Measurements from ENCODE around the gene PFDN5. TPM values are rescaled to one million over a fixed set of nuclear protein-coding genes. Genes with fewer than 3 reads are reported as not detected.

PFDN5 gene
- total and polyA plus RNA-seq, 10 of the 15 experiments (the other 5 are each of a cell fraction or from before 2014, with no cell fraction given), result 300 to 1,596 (median 495) TPM

- FAIRE-seq (no peak), ATAC-seq (peak; percentile 32), DNase-seq (ENCODE audit: low read depth, low spot score) (no peak)
- 50% methylated on average over 10 of the region's 10 CpGs for WGBS (ENCODE audit: insufficient coverage, insufficient replicate concordance, low lambda C conversion rate, missing lambda C conversion rate)
- POLR2A ChIA-PET, result interaction anchor here (0.6 to 3.4 kb wide), 10 partner anchors 11 to 156 kb away, joined by 3 to 41 read pairs (median 5); partner anchors contain the start of genes SP1 and TARBP2
- H3K27ac ChIP-seq (ENCODE audit: control insufficient read depth, insufficient read depth), result no peak overlapping the region
- intact Hi-C loops (cut with micrococcal nuclease; ENCODE audit: unreplicated experiment), result loop anchor here (1.0 kb wide), 3 partner anchors 21 to 186 kb away; no protein-coding TSS in a partner anchor
- no TSS peak for BruUV-seq (replicated peaks)
- RAD21 ChIA-PET (ENCODE audit: unreplicated experiment), result interaction anchor here (0.6 to 2.6 kb wide), 30 partner anchors 9 to 383 kb away, joined by 3 to 118 read pairs (median 6); partner anchors contain the start of genes AAAS, ESPL1, MYG1 and PFDN5
- peaks cover 0 to 3% of the 10 kb centered on the region in 2 experiments; a peak in 1 of 4 replicates for H3K27me3 ChIP-seq (replicated peaks in 1 of 2; ENCODE audit: control insufficient read depth in 2 of 2, insufficient read depth in 2 of 2, low read length in 1 of 2)
- TF ChIP-seq TARDBP (IDR thresholded peaks at IDR 0.05; ENCODE audit: borderline replicate concordance), result 0 out of 2 replicates have a peak, but pooled peaks have one; percentile 28
- no peak for TF ChIP-seq JUND (IDR thresholded peaks at IDR 0.05; ENCODE audit: low read depth, low read length)
- TF ChIP-seq NFXL1 (IDR thresholded peaks at IDR 0.05; ENCODE audit: borderline replicate concordance), result no peak
- no peak for TF ChIP-seq ESRRA (IDR thresholded peaks at IDR 0.05; ENCODE audit: low read length)
- no peak for TF ChIP-seq TCF12 (IDR thresholded peaks at IDR 0.05; ENCODE audit: low read depth, low read length)
- no peak for TF ChIP-seq CBX5 (IDR thresholded peaks at IDR 0.05; ENCODE audit: low read depth)
- 0 out of 2 replicates have a peak, but pooled peaks have one; percentile 2 for TF ChIP-seq NBN (IDR thresholded peaks at IDR 0.05)
- H3K4me2 ChIP-seq (ENCODE audit: control insufficient read depth, insufficient read depth), result peak overlapping the region; percentile 96
- H3K79me2 ChIP-seq (ENCODE audit: control insufficient read depth, insufficient read depth, low read length), result no peaks in the 10 kb centered on the region
- no peak overlapping the region; the same call in 1 of the 2 replicates for H3K9ac ChIP-seq (ENCODE audit: control insufficient read depth, insufficient read depth, low read length)
- H3K4me1 ChIP-seq (ENCODE audit: control insufficient read depth, insufficient read depth, low read length), result peaks cover 5% of the 10 kb centered on the region
- H2AFZ ChIP-seq (ENCODE audit: control insufficient read depth, low read depth, low read length), result peak overlapping the region; percentile 94; the same call in 1 of the 2 replicates
- in situ Hi-C loops (cut with MboI), result loop anchor here (5.0 kb wide), 1 partner anchor 77 kb away; the partner anchor contains the start of gene AMHR2
- no peaks in the 10 kb centered on the region for H3K9me3 ChIP-seq (replicated peaks; ENCODE audit: control insufficient read depth, insufficient read depth, low read length)
- H3K4me3 ChIP-seq, result peak overlapping the region; percentile 80; the same call in 1 of the 2 replicates
- CTCF ChIA-PET, result interaction anchor here (0.5 to 7.5 kb wide), 52 partner anchors 10 to 306 kb away, joined by 3 to 240 read pairs (median 4); partner anchors contain the start of genes AAAS, CSAD, ESPL1 and ITGB7
- no peaks in the 10 kb centered on the region for H4K20me1 ChIP-seq (ENCODE audit: control insufficient read depth, insufficient read depth)
- H3K36me3 ChIP-seq (ENCODE audit: control insufficient read depth in 2 of 2, insufficient read depth in 2 of 2, low read length in 1 of 2), result no peaks in the 10 kb centered on the region
- SMC1A ChIA-PET (ENCODE audit: uncharacterized antibody, unreplicated experiment), result interaction anchor here (0.6 to 4.2 kb wide), 22 partner anchors 8 to 279 kb away, joined by 3 to 123 read pairs (median 4); partner anchors contain the start of genes AAAS and PFDN5
Observed at GRCh38 chr12:53345486-53346188, 50.3 kb downstream of the PFDN5 start.

Data from GM12878 (cell line).